HEK293 (cell line): Measurements from ENCODE around the gene IGFLR1.
A peak's percentile ranks its signal among the peaks of the same experiment; 100 is the strongest.

Experiments
- FEZF1 ChIP-seq: fragments of 450-650 bp; formaldehyde crosslinking; IDR thresholded peaks from 2 replicates; pipeline ENCODE4 v1.5.1; 2016; ENCODE audit warnings: missing biosample characterization, missing genetic modification characterization
- GLIS1 ChIP-seq: fragments of 450-650 bp; formaldehyde crosslinking; IDR thresholded peaks from 2 replicates; pipeline ENCODE4 v1.5.1; 2016; ENCODE audit warnings: missing biosample characterization, missing genetic modification characterization
- MZF1 ChIP-seq: fragments of 450-650 bp; formaldehyde crosslinking; IDR thresholded peaks from 2 replicates; pipeline ENCODE4 v1.5.1; 2017; ENCODE audit warnings: missing biosample characterization, missing genetic modification characterization, borderline replicate concordance
- PRDM6 ChIP-seq: fragments of 450-650 bp; formaldehyde crosslinking; IDR thresholded peaks from 2 replicates; pipeline ENCODE4 v1.5.1; 2017; ENCODE audit warnings: missing biosample characterization, missing genetic modification characterization
- RBAK ChIP-seq: fragments of 450-650 bp; formaldehyde crosslinking; IDR thresholded peaks from 2 replicates; pipeline ENCODE4 v1.5.1; 2016; ENCODE audit warnings: missing biosample characterization, missing genetic modification characterization
- TRIM28 ChIP-seq: IDR thresholded peaks from 2 replicates; pipeline ENCODE4 v1.6.1; 2011; ENCODE audit warnings: low read length, control low read depth, borderline replicate concordance
- YY1 ChIP-seq: fragments of 450-650 bp; formaldehyde crosslinking; IDR thresholded peaks from 2 replicates; pipeline ENCODE4 v1.5.1; 2018; ENCODE audit warnings: missing biosample characterization, missing genetic modification characterization
- ZBTB17 ChIP-seq: fragments of 450-650 bp; formaldehyde crosslinking; IDR thresholded peaks from 2 replicates; pipeline ENCODE4 v1.5.1; 2016; ENCODE audit warnings: missing biosample characterization, missing genetic modification characterization
- ZBTB26 ChIP-seq: fragments of 450-650 bp; formaldehyde crosslinking; optimal IDR thresholded peaks from 2 replicates; pipeline ENCODE3; 2016; ENCODE audit warnings: missing biosample characterization, mild to moderate bottlenecking, missing genetic modification characterization
- ZBTB6 ChIP-seq: fragments of 450-650 bp; formaldehyde crosslinking; IDR thresholded peaks from 2 replicates; pipeline ENCODE4 v1.5.1; 2017; ENCODE audit warnings: missing biosample characterization, missing genetic modification characterization
- ZBTB8A ChIP-seq: fragments of 450-650 bp; formaldehyde crosslinking; IDR thresholded peaks from 2 replicates; pipeline ENCODE4 v1.5.1; 2016; ENCODE audit warnings: missing biosample characterization, missing genetic modification characterization
- ZNF114 ChIP-seq: fragments of 450-650 bp; formaldehyde crosslinking; IDR thresholded peaks from 2 replicates; pipeline ENCODE4 v1.5.0; 2017; ENCODE audit warnings: missing biosample characterization, missing genetic modification characterization
- ZNF132 ChIP-seq: fragments of 450-650 bp; formaldehyde crosslinking; IDR thresholded peaks from 2 replicates; pipeline ENCODE4 v1.5.1; 2017; ENCODE audit warnings: missing biosample characterization, missing genetic modification characterization, borderline replicate concordance
- ZNF133 ChIP-seq: fragments of 450-650 bp; formaldehyde crosslinking; IDR thresholded peaks from 2 replicates; pipeline ENCODE4 v1.5.1; 2016; ENCODE audit warnings: missing biosample characterization, missing genetic modification characterization
- ZNF146 ChIP-seq: fragments of 450-650 bp; formaldehyde crosslinking; IDR thresholded peaks from 2 replicates; pipeline ENCODE4 v1.5.1; 2016; ENCODE audit warnings: missing biosample characterization, missing genetic modification characterization
- ZNF155 ChIP-seq: fragments of 450-650 bp; formaldehyde crosslinking; IDR thresholded peaks from 2 replicates; pipeline ENCODE4 v1.5.1; 2016; ENCODE audit warnings: missing biosample characterization, missing genetic modification characterization
- ZNF157 ChIP-seq: fragments of 450-650 bp; formaldehyde crosslinking; IDR thresholded peaks from 2 replicates; pipeline ENCODE4 v1.5.1; 2016; ENCODE audit warnings: missing biosample characterization, missing genetic modification characterization
- ZNF223 ChIP-seq: fragments of 450-650 bp; formaldehyde crosslinking; IDR thresholded peaks from 2 replicates; pipeline ENCODE4 v1.5.1; 2016; ENCODE audit warnings: missing biosample characterization, missing genetic modification characterization
- ZNF23 ChIP-seq: fragments of 450-650 bp; formaldehyde crosslinking; IDR thresholded peaks from 2 replicates; pipeline ENCODE4 v1.5.1; 2016; ENCODE audit warnings: missing biosample characterization, missing genetic modification characterization, borderline replicate concordance
- ZNF248 ChIP-seq: fragments of 450-650 bp; formaldehyde crosslinking; IDR thresholded peaks from 2 replicates; pipeline ENCODE4 v1.5.1; 2017; ENCODE audit warnings: missing biosample characterization, missing genetic modification characterization
- ZNF335 ChIP-seq: fragments of 450-650 bp; formaldehyde crosslinking; conservative IDR thresholded peaks from 2 replicates; pipeline ENCODE4 v1.5.1; 2016; ENCODE audit warnings: missing biosample characterization, missing genetic modification characterization
- ZNF391 ChIP-seq: fragments of 450-650 bp; formaldehyde crosslinking; IDR thresholded peaks from 2 replicates; pipeline ENCODE4 v1.5.1; 2016; ENCODE audit warnings: low read depth, missing biosample characterization, missing genetic modification characterization, borderline replicate concordance
- ZNF394 ChIP-seq: fragments of 450-650 bp; formaldehyde crosslinking; IDR thresholded peaks from 2 replicates; pipeline ENCODE4 v1.5.1; 2016; ENCODE audit warnings: missing biosample characterization, missing genetic modification characterization, mild to moderate bottlenecking, moderate library complexity, borderline replicate concordance
- ZNF610 ChIP-seq: fragments of 450-650 bp; formaldehyde crosslinking; IDR thresholded peaks from 2 replicates; pipeline ENCODE4 v1.5.1; 2016; ENCODE audit warnings: missing biosample characterization, missing genetic modification characterization, borderline replicate concordance
- ZNF621 ChIP-seq: fragments of 450-650 bp; formaldehyde crosslinking; IDR thresholded peaks from 2 replicates; pipeline ENCODE4 v1.5.1; 2017; ENCODE audit warnings: missing biosample characterization, missing genetic modification characterization
- ZNF623 ChIP-seq: fragments of 450-650 bp; formaldehyde crosslinking; IDR thresholded peaks from 2 replicates; pipeline ENCODE4 v1.5.1; 2016; ENCODE audit warnings: missing biosample characterization, missing genetic modification characterization
- ZNF645 ChIP-seq: fragments of 450-650 bp; formaldehyde crosslinking; IDR thresholded peaks from 2 replicates; pipeline ENCODE4; 2016; ENCODE audit warnings: missing biosample characterization, missing genetic modification characterization
- ZNF658 ChIP-seq: fragments of 450-650 bp; formaldehyde crosslinking; IDR thresholded peaks from 2 replicates; pipeline ENCODE4; 2016; ENCODE audit warnings: missing biosample characterization, missing genetic modification characterization
- ZNF768 ChIP-seq: fragments of 450-650 bp; formaldehyde crosslinking; IDR thresholded peaks from 2 replicates; pipeline ENCODE4 v1.5.1; 2018; ENCODE audit warnings: missing biosample characterization, mild to moderate bottlenecking, missing genetic modification characterization
- ZNF785 ChIP-seq: fragments of 450-650 bp; formaldehyde crosslinking; IDR thresholded peaks from 2 replicates; pipeline ENCODE4 v1.5.1; 2016; ENCODE audit warnings: missing biosample characterization, missing genetic modification characterization
- ZNF791 ChIP-seq: fragments of 450-650 bp; formaldehyde crosslinking; IDR thresholded peaks from 2 replicates; pipeline ENCODE4 v1.5.1; 2016; ENCODE audit warnings: missing biosample characterization, missing genetic modification characterization
- ZSCAN18 ChIP-seq: fragments of 450-650 bp; formaldehyde crosslinking; IDR thresholded peaks from 2 replicates; pipeline ENCODE4 v1.5.1; 2016; ENCODE audit warnings: missing biosample characterization, missing genetic modification characterization
- ZSCAN5A ChIP-seq: fragments of 450-650 bp; formaldehyde crosslinking; IDR thresholded peaks from 2 replicates; pipeline ENCODE4 v1.5.1; 2016; ENCODE audit warnings: missing biosample characterization, missing genetic modification characterization

IGFLR1 gene

GRCh38 chr19:35748106-35749020, 6.1 kb upstream of the IGFLR1 start, which contains the start of gene LIN37 (continued):
- TF ChIP-seq ZNF768 = no peak
- TF ChIP-seq ZNF645 (tag by site-specific recombination) = no peak
- TF ChIP-seq ZNF223 (tag by site-specific recombination) = no peak
- TF ChIP-seq FEZF1 (tag by site-specific recombination) = no peak
- peak; percentile 35; the same call in 1 of the 2 replicates for TF ChIP-seq ZNF391 (tag by site-specific recombination)
- TF ChIP-seq TRIM28 = 0 out of 2 replicates have a peak, but pooled peaks have one; percentile 28
- TF ChIP-seq ZNF785 = no peak
- no peak for TF ChIP-seq ZNF132 (tag by site-specific recombination)
- TF ChIP-seq ZNF248 (tag by site-specific recombination) = no peak
- TF ChIP-seq ZNF133 (tag by site-specific recombination) = peak; percentile 48
- TF ChIP-seq ZNF658 (tag by site-specific recombination) = no peak
- TF ChIP-seq ZBTB8A (tag by site-specific recombination) = peak; percentile 94
- no peak for TF ChIP-seq MZF1 (tag by site-specific recombination)
- no peak; the same call in 1 of the 2 replicates for TF ChIP-seq ZNF155 (tag by site-specific recombination)
- TF ChIP-seq GLIS1 (tag by site-specific recombination) = peak; percentile 59; the same call in 1 of the 2 replicates
- no peak for TF ChIP-seq ZSCAN5A (tag by site-specific recombination)
- no peak for TF ChIP-seq ZNF146
- TF ChIP-seq ZNF114 (tag by site-specific recombination) = no peak
- no peak for TF ChIP-seq ZBTB6 (tag by site-specific recombination)
- peak; percentile 9; the same call in 1 of the 2 replicates for TF ChIP-seq YY1 (tag by site-specific recombination)
- no peak for TF ChIP-seq PRDM6 (tag by site-specific recombination)
- TF ChIP-seq ZNF623 = 0 out of 2 replicates have a peak, but pooled peaks have one; percentile 33
- TF ChIP-seq ZBTB26 = no peak
- no peak for TF ChIP-seq ZNF157 (tag by site-specific recombination)
- no peak for TF ChIP-seq ZBTB17 (tag by site-specific recombination)
- TF ChIP-seq ZSCAN18 (tag by site-specific recombination) = no peak
- no peak for TF ChIP-seq ZNF23
- TF ChIP-seq RBAK (tag by site-specific recombination) = no peak
- no peak for TF ChIP-seq ZNF791 (tag by site-specific recombination)
- peak; percentile 100 for TF ChIP-seq ZNF335 (tag by site-specific recombination)
- TF ChIP-seq ZNF621 = no peak
- no peak for TF ChIP-seq ZNF394
- peak; percentile 52; the same call in 1 of the 2 replicates for TF ChIP-seq ZNF610
